HG03457 (cell line): Measurements from ENCODE around the gene RNF121.

Source experiments
- ATAC-seq: cut with Tn5 transposase; IDR thresholded peaks from one replicate; pipeline ENCODE4 v1.9.1; 2021; ENCODE audit warnings: moderate number of reproducible peaks; ENCODE audit not compliant: unreplicated experiment

Gene RNF121

DNA sequence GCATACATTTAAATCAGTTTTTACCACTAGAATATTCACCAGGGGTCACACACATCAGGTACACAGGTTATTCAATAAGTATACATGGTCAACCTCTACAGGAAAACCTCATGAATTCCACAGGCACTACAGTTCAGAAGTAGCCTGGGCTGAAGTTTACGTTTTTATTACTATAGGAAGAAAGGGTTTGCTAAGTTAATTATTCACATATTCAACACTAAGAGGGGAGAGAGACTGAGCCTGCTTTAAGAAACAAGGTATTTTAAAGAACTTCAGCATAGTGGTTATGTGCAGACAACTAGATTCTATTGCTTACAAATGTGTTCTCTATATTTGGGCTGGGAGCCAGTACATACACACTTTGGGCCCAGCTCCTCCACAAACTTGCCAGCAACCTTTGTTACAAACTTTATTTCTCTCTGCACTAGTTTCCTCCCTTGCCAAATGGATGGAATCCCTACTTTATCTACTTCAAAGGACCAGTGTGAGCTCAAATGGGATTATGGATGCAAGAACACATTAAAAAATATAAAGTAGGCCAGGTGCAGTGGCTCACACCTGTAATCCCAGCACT, 101.7 kb downstream of the RNF121 start:
- ATAC-seq, result no peak

DNA sequence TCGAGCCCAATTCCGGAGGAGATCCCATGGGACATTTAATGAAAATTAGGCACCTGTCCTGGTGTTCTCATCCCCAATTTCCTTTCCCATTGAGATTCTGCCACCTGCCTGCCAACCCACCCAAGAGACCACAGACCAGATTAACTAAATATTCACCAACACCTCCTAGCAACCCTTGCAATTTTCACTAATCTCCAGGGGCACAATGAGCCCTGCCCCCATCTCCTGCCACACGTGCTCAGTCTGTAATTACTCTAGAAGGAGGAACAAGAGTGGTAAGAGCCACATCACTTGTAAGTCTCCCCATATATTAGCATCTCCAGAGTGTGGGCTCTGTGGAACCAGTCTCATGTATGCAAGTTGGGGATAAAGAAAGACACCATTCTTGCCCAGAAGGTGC, 107.8 kb downstream of the RNF121 start:
- ATAC-seq, result no peak

DNA sequence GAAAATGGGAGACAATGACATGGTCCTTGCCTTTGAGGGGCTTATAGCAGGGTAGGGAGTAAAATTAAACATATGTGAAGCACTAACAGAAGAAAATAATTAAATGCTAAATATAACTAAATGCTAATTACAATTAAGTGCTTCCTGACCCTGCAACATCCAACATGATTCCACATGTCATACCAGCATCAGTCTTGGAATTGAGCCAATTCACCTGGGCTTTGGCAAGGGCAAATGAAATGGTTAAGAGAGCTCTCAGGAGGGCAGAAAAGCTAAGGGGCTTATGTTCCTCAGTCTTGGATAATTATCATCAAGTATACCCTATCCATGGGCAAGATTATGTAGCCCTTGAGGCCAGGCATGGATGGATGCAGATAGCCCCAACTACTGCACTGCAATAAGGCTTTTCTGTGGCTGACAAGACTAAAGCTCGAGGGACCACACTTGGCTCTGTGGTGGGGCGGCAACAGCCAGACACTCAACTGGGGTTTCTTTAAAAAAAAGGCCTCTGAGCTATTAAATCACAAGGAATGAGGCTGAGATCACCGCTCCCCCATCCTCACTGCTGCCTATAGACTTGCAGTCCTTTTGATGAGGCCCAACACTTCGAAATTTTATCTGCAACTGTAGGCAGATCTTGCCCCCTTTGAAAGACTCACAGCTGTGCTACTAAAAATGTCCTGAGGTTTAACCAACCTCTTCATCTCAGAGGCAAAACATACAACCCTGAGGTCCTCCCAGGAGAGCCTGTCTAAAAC, 108.9 kb downstream of the RNF121 start:
- no peak for ATAC-seq

DNA sequence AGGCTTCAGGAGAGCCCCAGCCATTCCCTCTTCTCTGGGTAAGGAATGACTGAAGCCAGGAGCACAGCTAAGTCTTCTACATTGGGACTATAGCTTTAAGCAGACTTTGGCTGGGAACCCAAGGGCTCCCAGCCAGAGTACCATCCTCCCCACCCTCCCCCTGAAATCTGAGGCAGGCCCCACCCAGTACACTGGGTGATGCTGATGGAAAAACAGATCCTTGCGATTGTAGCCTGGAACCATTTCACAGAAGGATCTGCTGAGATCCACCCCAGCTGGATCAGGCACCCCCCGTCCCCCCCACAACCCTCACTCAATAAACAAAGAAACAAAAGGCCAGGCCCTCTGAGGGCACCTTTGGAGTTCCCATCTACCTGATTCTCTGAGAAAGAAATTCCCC, 109.6 kb downstream of the RNF121 start:
- ATAC-seq, result no peak

DNA sequence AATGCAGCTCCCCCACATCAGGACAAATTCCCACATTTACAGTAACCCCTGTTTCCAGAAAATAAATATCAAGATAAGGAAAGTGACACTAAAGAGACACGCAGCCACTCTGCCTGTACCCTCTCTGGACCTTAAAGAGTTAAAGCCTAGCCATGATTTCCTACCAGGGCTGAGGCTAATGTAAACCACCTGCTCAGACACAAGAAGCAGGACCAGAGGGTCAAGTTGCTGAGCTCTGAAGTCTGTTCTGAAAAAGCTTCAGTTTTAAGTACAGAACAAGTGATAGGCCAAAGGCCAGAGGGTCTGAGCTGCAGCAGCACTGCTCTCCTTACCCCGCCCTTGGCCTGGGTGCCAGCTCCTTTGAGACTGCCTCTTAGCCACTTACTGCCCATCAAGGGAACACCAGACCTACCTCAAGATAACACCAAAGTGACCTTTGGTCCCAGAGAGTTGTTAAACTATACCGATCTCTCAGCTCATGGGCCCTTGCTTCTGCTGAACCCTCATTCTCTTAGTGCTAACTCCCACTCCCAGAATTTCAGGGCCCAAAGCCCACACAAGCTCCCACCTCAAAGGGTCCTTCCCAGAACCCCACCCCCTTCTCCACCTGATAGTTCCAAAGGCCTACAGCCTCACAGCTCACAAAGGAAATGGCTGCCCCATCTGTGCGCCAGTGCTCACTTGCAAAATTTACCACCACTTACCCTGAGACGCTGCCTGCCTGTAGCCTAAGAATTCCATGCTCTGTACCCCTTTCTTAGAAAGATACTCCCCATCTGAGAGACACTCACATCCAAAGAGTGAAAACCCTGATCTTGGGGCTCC, 110.4 kb downstream of the RNF121 start:
- no peak for ATAC-seq

DNA sequence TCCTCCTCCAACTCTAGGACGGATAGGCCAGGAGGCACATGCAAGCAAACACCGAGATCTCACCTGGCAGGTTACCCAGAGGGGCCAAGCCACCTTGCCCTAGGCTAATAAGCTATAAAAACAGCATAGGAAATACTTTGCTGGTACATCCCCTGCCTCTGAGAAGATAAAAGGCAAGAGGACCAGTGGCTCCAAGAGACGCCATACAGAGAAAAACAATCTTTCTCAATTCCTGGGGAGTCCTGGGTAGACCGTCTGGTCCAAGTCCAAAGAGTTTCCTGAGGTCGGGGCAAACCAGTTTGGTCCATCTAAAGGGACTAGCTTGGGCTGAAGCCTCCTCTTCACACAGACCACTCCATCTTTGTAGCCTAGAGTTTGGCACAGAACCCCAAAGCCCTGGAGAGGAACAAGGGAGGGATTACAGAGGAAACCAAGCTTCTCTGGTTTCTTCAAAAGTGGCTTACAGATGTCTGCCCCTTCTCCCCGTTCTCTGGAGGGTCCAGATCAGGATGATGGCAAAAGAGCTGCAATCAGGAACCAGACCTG, 111.1 kb downstream of the RNF121 start:
- no peak for ATAC-seq

DNA sequence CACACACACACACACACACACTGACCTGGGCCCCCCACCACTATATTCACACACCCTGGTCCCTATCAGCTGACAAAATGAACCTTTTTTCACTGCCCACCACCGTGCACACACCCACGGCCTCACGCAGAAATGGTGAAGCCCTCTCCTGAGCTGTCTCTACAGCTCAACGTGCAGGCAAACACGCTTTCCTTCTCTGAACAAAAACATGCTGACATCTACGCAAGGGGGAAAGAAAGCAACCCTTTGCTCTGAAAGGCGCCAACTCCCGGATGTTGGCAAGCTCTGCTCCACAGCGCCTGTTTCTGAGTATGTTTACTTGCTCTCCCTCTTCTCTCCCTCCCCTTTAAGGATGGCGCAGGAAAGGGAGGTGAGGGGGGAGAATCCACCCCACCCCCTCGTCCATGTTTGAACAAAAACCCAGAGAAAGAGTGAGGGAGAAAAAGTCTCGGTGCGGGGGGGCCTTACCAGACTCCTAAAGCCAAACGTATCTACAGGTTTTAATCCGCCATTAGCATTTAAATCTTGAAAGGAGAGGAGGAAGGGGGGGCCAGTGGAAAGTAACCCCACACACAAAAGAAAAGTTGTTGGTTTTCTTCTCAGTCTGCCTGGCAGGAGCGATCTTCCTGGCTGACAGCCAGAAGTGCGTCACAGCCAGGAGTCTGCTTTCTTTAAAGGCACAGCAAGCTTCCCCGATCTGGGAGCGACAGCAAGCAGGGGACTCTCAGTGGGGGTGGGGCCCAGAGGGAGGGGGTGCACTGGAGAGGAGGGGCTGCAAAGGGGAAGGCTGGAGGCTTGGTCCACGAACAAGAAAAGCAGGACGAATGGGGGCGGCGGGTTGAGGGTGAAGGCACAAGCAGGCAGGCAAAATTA, 111.9 kb downstream of the RNF121 start:
- ATAC-seq, result no peak

DNA sequence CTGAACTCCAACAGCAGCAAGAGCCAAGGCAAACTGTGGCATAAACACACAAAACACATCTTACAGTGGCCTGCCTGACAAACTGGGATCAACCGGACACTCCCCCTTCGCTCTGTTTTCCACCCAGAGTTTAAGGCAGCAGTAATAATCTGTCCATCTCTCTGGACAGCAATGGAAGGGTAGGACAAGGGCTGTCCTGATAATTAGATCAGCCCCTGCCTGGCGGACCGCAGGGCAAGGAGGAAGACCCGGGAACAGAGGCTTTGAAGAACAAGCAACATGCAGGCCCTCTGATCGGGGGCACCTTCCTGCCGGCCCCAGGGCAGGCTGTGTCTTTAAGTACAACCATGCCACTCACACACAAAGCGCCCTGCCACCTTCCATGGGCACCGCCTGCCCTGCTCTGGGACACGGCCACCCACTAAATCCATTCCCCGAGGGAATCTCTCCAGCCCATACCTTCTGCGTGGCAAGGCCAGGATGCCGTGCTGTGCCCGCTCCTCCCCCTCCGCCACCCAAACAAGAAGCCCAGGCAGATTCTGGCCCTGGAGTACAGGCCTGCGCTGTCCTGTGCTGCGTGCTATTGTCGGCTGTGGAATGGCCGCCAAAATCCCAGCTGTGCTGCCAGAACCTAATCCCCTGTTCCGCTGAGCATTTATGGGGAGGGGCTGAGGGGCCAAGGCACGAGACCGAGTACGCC, 112.7 kb downstream of the RNF121 start:
- ATAC-seq, result no peak

DNA sequence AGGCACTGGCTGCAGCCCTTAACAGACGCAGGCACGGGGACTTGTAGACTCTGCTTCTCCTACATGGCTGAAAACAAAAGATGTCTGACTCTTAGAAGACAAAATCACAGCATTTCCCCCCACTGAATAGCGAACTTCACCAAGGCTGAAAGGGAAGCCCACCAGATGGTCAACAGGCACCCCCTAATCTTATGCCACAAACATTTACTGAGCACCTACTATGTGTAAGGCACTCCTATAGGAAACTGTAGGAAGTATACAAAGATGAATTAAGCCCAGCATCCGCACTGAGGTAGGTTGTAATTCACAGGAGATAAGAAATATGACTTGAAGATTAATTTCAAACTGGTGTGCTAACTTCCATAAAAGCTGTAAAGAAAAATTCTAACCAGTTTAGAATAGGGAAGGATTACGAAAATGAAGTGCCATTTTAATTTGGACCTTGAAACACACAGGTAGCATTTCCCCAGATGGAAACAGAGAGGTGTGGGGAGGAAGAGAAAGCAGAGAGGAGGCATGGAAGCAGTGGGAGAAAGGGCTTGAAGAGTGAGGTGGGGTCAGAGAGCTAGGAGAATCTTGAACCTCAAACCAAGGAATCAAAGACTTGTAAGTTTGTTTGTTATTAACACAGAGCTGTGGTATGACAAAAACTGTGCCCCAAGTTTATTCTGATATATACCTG, 113.4 kb downstream of the RNF121 start:
- ATAC-seq, result no peak

DNA sequence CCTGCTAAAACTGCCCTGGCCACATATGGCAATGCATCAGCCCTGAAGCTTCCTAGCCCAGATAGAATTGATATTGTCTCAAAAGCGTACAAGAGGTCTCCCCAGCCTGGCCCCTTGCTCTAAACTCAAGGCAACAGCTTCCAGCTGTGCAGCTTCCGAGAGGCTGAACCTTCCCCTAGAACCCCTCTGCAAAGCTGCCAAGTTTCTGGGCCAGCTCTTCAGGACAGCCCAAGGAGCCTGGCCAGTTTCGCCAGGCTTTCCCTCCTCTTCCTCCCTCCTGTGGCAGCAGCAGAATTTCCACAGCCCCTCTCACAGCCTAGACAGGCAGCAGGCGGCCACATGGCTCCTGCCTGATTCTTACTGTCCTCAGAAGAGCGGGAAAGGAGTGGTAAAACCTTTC, 117.0 kb downstream of the RNF121 start:
- no peak for ATAC-seq
